Fibroblast of lung (primary cell): ENCODE measurements around the gene PMS1. TPM values are rescaled to one million over a fixed set of nuclear protein-coding genes. Genes with fewer than 3 reads are reported as not detected.
A peak's percentile ranks its signal among the peaks of the same experiment; 100 is the strongest.

Experiments used
- DNase-seq, 2 donors: peaks; one replicate each; pipeline versions ENCODE4 v3.0.0 to v3.0.0-alpha.2; 2010; ENCODE audit warnings: low read depth in 2 of 2
- H2AFZ ChIP-seq: 2 replicates; pipeline ENCODE4 v1.5.1; 2012; ENCODE audit warnings: low read length, control low read depth, inconsistent platforms
- H3K27ac ChIP-seq: 2 replicates; pipeline ENCODE4 v1.5.1; 2011; ENCODE audit warnings: low read length, control low read depth; ENCODE audit not compliant: insufficient read depth
- H3K27me3 ChIP-seq: 2 replicates; pipeline ENCODE4 v1.5.1; 2011; ENCODE audit warnings: mild to moderate bottlenecking, low read length; ENCODE audit not compliant: control insufficient read depth, insufficient read depth
- H3K36me3 ChIP-seq: 2 replicates; pipeline ENCODE4 v1.5.1; 2011; ENCODE audit warnings: low read length; ENCODE audit not compliant: control insufficient read depth, insufficient read depth
- H3K4me1 ChIP-seq: 2 replicates; pipeline ENCODE4 v1.5.1; 2011; ENCODE audit warnings: low read length; ENCODE audit not compliant: control insufficient read depth, insufficient read depth; ENCODE audit errors: extremely low read depth
- H3K4me2 ChIP-seq: 2 replicates; pipeline ENCODE4 v1.5.1; 2011; ENCODE audit warnings: low read length, control low read depth; ENCODE audit not compliant: insufficient read depth; ENCODE audit errors: extremely low read depth
- H3K4me3 ChIP-seq, 4 experiments: fragments of 200-600 bp in 1 of 4; sonication (generic) in 1 of 4; replicated peaks in 1 of 4; 2 replicates each; pipeline ENCODE4 v1.5.1; 2011 to 2016; ENCODE audit warnings: low read length in 4 of 4, low read depth in 3 of 4, mild to moderate bottlenecking in 3 of 4, control low read depth in 2 of 4, inconsistent platforms in 1 of 4, mixed read lengths in 1 of 4; ENCODE audit not compliant: insufficient read depth in 1 of 4; ENCODE audit errors: control extremely low read depth in 1 of 4
- H3K79me2 ChIP-seq: 2 replicates; pipeline ENCODE4 v1.5.1; 2012; ENCODE audit warnings: mild to moderate bottlenecking, low read length, inconsistent platforms; ENCODE audit not compliant: control insufficient read depth, insufficient read depth
- H3K9ac ChIP-seq: 2 replicates; pipeline ENCODE4 v1.5.1; 2011; ENCODE audit warnings: mild to moderate bottlenecking, low read length, control low read depth; ENCODE audit not compliant: insufficient read depth
- H3K9me3 ChIP-seq: 2 replicates; pipeline ENCODE4 v1.5.1; 2012; ENCODE audit warnings: low read depth, low read length; ENCODE audit not compliant: control insufficient read depth, insufficient read depth
- H4K20me1 ChIP-seq: 2 replicates; pipeline ENCODE4 v1.5.1; 2011; ENCODE audit warnings: low read length; ENCODE audit not compliant: control insufficient read depth, insufficient read depth; ENCODE audit errors: extremely low read depth
- CTCF ChIP-seq, 2 donors: IDR thresholded peaks in 1 of 2; conservative IDR thresholded peaks in 1 of 2; 1 replicate in 1 of 2; 2 replicates in 1 of 2; pipeline ENCODE4 v1.5.1; 2011 to 2012; ENCODE audit warnings: low read length in 2 of 2, control low read depth in 1 of 2, inconsistent platforms in 1 of 2, low read depth in 1 of 2, mild to moderate bottlenecking in 1 of 2
- EZH2 ChIP-seq: IDR thresholded peaks from 2 replicates; pipeline ENCODE4 v1.5.1; 2012; ENCODE audit warnings: low read length, control low read depth, mild to moderate bottlenecking; ENCODE audit errors: missing control alignments
- polyA plus RNA-seq, 2 donors: library from polyadenylated mRNA; depleted of rRNA in 1 of 2; stranded (reverse) in 1 of 2; unstranded in 1 of 2; fragments of >200 nt; gene quantifications; 2 replicates each; pipeline ENCODE4 v1.2.1, GENCODE V29; 2011 to 2012; ENCODE audit warnings: missing spikeins in 1 of 2
- total RNA-seq: library from RNA; depleted of rRNA; stranded (reverse); fragments of >200 nt; gene quantifications from 2 replicates; pipeline ENCODE4 v1.2.1, GENCODE V29; 2014

Gene PMS1
- total and polyA plus RNA-seq, 2 donors (not counting 1 experiment from before 2014, with no cell fraction given) = 15.7 to 41.0 TPM

GRCh38 chr2:189799531-189799930 is 15.3 kb downstream of the PMS1 start:
- H4K20me1 ChIP-seq = no peaks in the 10 kb centered on the region
- peak; percentile 76 to 84 for DNase-seq
- peak overlapping the region; percentile 39 for H3K27ac ChIP-seq
- H3K36me3 ChIP-seq = no peaks in the 10 kb centered on the region
- peaks cover 8% of the 10 kb centered on the region for H3K4me1 ChIP-seq
- H3K9ac ChIP-seq = no peak overlapping the region
- TF ChIP-seq CTCF (conservative IDR thresholded peaks at IDR 0.05 in 1 of 2, IDR thresholded peaks at IDR 0.05 in 1 of 2; ENCODE audit: low read depth in 1 of 2, low read length in 2 of 2) (no peak), EZH2 (no peak)
- H3K9me3 ChIP-seq = no peaks in the 10 kb centered on the region
- H3K4me3 ChIP-seq = no peak overlapping the region
- peaks cover 2% of the 10 kb centered on the region for H3K79me2 ChIP-seq
- no peaks in the 10 kb centered on the region for H3K27me3 ChIP-seq
- no peak overlapping the region for H3K4me2 ChIP-seq
- H2AFZ ChIP-seq = no peak overlapping the region

- no peaks in the 10 kb centered on the region for H3K9me3 ChIP-seq
- peak in 1 of 2 donors; percentile 7 for DNase-seq
- peaks cover 2% of the 10 kb centered on the region for H3K79me2 ChIP-seq
- H3K27ac ChIP-seq = no peak overlapping the region
- H3K4me3 ChIP-seq = no peak overlapping the region
- H3K4me1 ChIP-seq = peaks cover 8% of the 10 kb centered on the region
- H4K20me1 ChIP-seq = no peaks in the 10 kb centered on the region
- TF ChIP-seq EZH2 (no peak), CTCF (conservative IDR thresholded peaks at IDR 0.05 in 1 of 2, IDR thresholded peaks at IDR 0.05 in 1 of 2; ENCODE audit: low read depth in 1 of 2, low read length in 2 of 2) (no peak)
- H2AFZ ChIP-seq = no peak overlapping the region
- H3K27me3 ChIP-seq = no peaks in the 10 kb centered on the region
- no peak overlapping the region for H3K4me2 ChIP-seq
- H3K9ac ChIP-seq = no peak overlapping the region
- no peaks in the 10 kb centered on the region for H3K36me3 ChIP-seq
Observed at GRCh38 chr2:189802396-189802912, 18.2 kb downstream of the PMS1 start.

GRCh38 chr2:189803431-189803830 is 19.2 kb downstream of the PMS1 start:
- peak in 1 of 2 donors; percentile 26 for DNase-seq
- no peak for TF ChIP-seq CTCF (conservative IDR thresholded peaks at IDR 0.05 in 1 of 2, IDR thresholded peaks at IDR 0.05 in 1 of 2; ENCODE audit: low read depth in 1 of 2, low read length in 2 of 2)

More at GRCh38 chr2:189803431-189803830, 19.2 kb downstream of the PMS1 start:
- no peak overlapping the region for H3K4me2 ChIP-seq
- H3K27me3 ChIP-seq = no peaks in the 10 kb centered on the region
- no peak overlapping the region for H2AFZ ChIP-seq
- peaks cover 8% of the 10 kb centered on the region for H3K4me1 ChIP-seq
- no peaks in the 10 kb centered on the region for H3K36me3 ChIP-seq
- peaks cover 2% of the 10 kb centered on the region for H3K79me2 ChIP-seq
- no peaks in the 10 kb centered on the region for H4K20me1 ChIP-seq
- no peak overlapping the region for H3K27ac ChIP-seq
- no peak overlapping the region for H3K4me3 ChIP-seq
- H3K9ac ChIP-seq = no peak overlapping the region
- H3K9me3 ChIP-seq = no peaks in the 10 kb centered on the region
